GM12864 (cell line): ENCODE results near the gene TDRD10.

Experiments used
- DNase-seq: peaks from one replicate; pipeline ENCODE4 v3.0.0-alpha.2; 2011; ENCODE audit warnings: low read depth
- H3K4me3 ChIP-seq: 2 replicates; pipeline ENCODE4 v1.5.1; 2011; ENCODE audit warnings: mild to moderate bottlenecking, low read depth, low read length, control low read depth
- CTCF ChIP-seq: IDR thresholded peaks from 2 replicates; pipeline ENCODE4 v1.5.1; 2011; ENCODE audit warnings: low read depth, mild to moderate bottlenecking, moderate library complexity, low read length, control low read depth, inconsistent platforms; ENCODE audit errors: missing control alignments

Gene TDRD10

GRCh38 chr1:154497026-154497806, 4.8 kb upstream of the TDRD10 start:
- peak; percentile 29 for DNase-seq
- no peak overlapping the region for H3K4me3 ChIP-seq

GRCh38 chr1:154499446-154499845, 2.6 kb upstream of the TDRD10 start:
- TF ChIP-seq CTCF, result no peak
- no peak overlapping the region for H3K4me3 ChIP-seq
- DNase-seq, result no peak

More at GRCh38 chr1:154497026-154497806, 4.8 kb upstream of the TDRD10 start:
- TF ChIP-seq CTCF, result no peak

GRCh38 chr1:154500533-154500932, 1.5 kb upstream of the TDRD10 start:
- no peak for TF ChIP-seq CTCF
- DNase-seq, result no peak
- no peak overlapping the region for H3K4me3 ChIP-seq

GRCh38 chr1:154501423-154502065, 475 bp upstream of the TDRD10 start:
- TF ChIP-seq CTCF, result no peak
- DNase-seq, result no peak
- H3K4me3 ChIP-seq, result no peak overlapping the region

- no peak overlapping the region for H3K4me3 ChIP-seq
- no peak for TF ChIP-seq CTCF
- DNase-seq, result no peak
These were observed 711 bp downstream of the TDRD10 start for GRCh38 chr1:154502744-154503115.

- no peak for DNase-seq
- no peak for TF ChIP-seq CTCF
- no peak overlapping the region for H3K4me3 ChIP-seq
These were observed 1.9 kb downstream of the TDRD10 start for GRCh38 chr1:154503898-154504297.
